HL-60/S4 treated with phorbol 12-myristate 13-acetate at 8.2 ng/mL for 4 days and 3 days (cell line): ENCODE measurements around the gene RRAGB.
"Not testable (repeated sequence)": the region's sequence is repeated elsewhere in the genome, so short reads cannot be mapped to it uniquely, and the experiment has no call there.

ENCODE experiments used
- in situ Hi-C: fragments of 300-500 bp; cut with MboI; formaldehyde crosslinking; loops from 2 replicates; pipeline ENCODE4 v1.15.0; 2022; ENCODE audit warnings: low sequenced_read_pairs

RRAGB gene, protein sequence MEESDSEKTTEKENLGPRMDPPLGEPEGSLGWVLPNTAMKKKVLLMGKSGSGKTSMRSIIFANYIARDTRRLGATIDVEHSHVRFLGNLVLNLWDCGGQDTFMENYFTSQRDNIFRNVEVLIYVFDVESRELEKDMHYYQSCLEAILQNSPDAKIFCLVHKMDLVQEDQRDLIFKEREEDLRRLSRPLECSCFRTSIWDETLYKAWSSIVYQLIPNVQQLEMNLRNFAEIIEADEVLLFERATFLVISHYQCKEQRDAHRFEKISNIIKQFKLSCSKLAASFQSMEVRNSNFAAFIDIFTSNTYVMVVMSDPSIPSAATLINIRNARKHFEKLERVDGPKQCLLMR

DNA sequence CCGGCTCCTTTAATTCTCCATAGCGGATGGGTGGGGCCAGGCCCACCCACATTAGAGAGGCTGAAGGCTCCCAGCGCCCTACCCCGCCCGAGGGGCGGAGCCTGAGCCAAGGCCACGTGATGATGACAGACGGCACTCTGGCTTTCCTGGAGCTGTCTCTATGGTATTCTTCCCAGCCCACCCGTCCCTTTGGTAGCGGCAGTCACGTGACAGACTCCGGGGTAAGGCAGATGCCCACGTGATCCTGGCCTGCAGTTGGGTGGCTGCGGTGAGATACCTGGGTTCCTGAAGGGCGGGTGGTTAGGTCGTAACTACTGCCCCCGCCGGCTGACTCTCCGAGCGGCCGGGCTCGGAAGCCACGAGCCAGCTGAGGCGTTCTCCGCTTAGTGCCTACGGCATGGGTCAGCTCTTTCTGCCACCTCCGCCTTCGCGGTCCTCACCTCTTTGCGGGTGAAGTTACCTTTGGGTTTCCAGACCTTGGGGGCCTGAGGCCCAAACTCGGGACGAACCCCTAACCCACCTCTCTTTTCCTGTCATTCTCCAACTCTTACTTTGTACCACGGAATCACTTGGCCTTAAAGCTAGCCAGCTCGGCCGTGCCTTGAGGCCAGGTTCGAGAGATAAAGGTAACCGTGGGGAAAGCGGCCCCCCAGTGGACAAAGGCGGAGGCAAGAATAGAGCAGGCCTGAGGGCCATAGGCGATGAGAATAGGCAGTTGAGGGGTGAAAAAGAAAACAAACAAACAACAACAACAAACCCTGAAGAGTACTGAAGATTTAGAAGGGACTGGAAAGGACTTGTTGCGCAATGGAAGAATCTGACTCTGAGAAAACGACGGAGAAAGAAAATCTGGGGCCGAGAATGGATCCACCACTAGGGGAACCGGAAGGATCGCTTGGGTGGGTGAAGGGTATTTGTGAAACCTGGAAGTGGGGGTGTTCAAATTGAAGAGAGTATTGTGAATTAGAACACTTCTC, at the start of gene RRAGB:
RRAGB (plus strand) TSS at position 229 of the 977 bp plus-strand sequence; CDS start at position 808, 579 bp downstream.
- in situ Hi-C loops = no loop called here

GRCh38 chrX:55668084-55668483, 49.5 kb upstream of the RRAGB start:
- in situ Hi-C loops = no loop called here

DNA sequence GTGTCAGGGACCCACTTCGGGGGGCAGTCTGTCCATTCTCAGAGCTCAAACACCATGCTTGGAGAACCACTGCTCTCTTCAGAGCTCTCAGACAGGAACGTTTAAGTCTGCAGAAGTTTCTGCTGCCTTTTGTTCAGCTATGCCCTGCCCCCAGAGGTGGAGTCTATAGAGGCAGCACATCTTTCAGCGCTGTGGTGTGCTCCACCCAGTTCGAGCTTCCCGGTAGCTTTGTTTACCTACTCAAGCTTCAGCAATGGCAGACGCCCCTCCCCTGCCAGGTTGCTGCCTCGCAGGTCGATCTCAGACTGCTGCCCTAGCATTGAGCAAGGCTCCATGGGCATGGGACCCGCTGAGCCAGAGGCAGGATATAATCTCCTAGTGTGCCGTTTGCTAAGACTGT, 29.0 kb upstream of the RRAGB start:
- in situ Hi-C loops = not testable (repeated sequence)

DNA sequence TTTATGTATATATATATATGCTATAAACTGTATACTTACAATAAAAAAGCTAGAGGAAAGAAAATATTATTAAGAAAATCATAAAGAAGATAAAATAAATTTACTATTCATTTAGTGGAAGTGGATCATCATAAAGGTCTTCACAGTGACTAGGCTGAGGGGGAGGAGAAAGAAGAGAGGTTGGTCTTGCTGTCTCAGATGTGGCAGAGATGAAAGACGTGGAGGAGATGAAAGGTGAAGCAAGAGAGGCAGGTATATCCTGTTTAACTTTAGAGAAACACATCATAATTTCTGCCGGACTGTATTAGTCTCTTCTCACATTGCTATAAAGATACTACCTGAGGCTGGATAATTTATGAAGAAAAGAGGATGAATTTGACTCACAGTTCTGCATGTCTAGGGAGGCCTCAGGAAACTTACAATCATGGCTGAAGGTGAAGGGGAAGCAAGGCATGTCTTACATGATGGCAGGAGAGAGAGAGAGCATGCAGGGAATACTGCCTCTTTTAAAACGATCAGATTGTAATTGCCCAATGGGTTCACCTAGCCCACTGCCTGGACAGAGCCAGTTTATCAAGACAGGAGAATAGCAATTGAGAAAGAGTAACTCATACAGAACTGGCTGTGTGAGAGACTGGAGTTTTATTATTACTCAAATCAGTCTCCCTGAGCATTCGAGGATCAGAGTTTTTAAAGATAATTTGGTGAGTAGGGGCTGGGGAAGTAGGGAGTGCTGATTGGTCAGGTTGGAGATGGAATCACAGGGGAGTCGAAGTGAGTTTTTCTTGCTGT, 22.1 kb upstream of the RRAGB start:
- in situ Hi-C loops = no loop called here

DNA sequence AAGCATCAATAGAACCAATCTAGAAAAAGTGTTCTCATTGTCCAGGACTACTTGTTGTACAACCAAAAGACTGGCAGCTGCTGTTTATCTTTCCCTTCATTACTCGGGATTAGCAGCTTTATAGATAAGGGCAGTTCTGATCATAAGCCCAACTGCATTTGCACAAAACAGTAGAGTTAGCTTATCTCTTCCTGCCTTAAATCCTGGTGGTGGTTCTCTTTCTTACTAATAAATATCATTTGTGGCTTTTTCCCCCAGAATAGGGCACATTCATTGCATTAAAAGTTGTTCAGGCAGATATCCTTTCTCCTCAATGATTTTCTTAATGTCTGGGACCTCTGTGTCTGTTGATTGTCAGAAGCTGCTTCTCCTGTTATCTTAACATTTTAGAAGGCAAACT, 20.2 kb upstream of the RRAGB start:
- in situ Hi-C loops = no loop called here

GRCh38 chrX:55702671-55703070, 14.9 kb upstream of the RRAGB start:
- in situ Hi-C loops = no loop called here

DNA sequence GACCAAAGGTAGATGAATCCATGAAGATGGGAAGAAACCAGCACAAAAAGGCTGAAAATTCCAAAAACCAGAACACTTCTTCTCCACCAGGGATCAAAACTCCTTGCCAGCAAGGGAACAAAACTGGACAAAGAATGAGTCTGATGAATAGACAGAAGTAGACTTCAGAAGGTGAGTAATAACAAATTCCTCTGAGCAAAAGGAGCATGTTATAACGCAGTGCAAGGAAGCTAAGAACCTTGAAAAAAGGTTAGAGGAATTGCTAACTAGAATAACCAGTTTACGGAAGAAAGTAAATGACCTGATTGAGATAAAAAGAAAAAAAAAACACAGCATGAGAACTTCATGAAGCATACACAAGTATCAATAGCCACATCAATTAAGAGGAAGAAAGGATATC, 14.1 kb upstream of the RRAGB start:
- in situ Hi-C loops = not testable (repeated sequence)

- in situ Hi-C loops = not testable (repeated sequence)
These were observed 12.5 kb upstream of the RRAGB start for GRCh38 chrX:55705066-55705465.

DNA sequence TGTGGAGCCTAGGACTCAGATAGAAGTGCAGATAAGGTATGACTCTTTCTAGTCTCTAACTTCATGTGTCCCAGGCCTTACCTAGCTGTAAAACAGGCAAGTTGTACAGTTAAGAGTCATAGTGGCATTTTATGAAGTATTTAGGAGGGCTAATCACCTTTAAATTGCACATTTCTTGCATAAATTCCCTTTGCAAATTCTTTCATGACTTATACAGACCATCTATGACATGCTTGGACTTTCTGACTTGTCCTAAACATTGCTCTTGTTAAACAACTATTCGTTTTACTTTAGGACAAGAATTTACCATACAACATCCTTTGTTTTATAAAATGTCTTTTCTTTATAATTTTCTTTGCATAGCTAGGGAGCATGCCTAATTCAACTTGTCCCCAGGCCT, 7.8 kb upstream of the RRAGB start:
- in situ Hi-C loops = no loop called here

- in situ Hi-C loops = no loop called here
These were observed 6.8 kb upstream of the RRAGB start for GRCh38 chrX:55710701-55711100.

- in situ Hi-C loops = no loop called here
These were observed 3.9 kb upstream of the RRAGB start for GRCh38 chrX:55713631-55714030.

DNA sequence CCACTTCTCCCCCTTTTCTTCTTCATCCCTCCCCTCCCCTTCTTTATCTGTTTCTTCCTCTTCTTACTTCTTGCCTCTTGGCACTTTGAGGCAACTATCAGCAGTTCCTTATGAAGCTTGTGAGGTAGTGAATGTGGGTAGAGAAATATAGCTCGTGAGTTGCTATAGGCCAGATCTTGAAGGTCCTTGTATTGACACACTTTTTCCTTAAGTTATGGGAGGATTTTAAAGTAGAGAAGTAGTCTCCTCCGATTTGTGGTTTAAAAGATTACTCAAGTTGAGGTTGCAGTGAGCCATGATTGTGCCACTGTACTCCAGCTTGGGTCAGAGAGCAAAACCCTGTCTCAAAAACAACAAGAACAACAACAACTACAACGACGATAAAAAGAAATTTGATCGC, 3.4 kb upstream of the RRAGB start:
- in situ Hi-C loops = no loop called here

DNA sequence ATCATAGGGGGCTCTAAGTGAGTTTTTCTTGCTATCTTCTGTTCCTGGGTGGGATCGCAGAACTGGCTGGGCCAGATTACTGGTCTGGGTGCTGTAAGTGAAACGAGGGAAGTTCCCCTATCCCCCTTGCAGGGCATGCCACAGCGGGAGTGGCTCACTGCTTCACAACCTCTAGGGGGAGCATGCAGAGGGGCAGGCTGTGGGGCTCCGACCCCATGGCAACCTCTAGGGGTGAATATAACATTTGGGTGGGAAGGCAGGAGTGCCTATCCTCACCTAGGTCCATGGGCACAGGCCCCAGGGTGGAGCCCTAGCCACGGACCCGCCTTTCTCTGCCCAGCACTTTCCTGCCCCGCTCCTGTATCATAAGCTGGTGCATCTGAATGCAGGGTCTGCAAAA, 1.7 kb upstream of the RRAGB start:
- in situ Hi-C loops = no loop called here

DNA sequence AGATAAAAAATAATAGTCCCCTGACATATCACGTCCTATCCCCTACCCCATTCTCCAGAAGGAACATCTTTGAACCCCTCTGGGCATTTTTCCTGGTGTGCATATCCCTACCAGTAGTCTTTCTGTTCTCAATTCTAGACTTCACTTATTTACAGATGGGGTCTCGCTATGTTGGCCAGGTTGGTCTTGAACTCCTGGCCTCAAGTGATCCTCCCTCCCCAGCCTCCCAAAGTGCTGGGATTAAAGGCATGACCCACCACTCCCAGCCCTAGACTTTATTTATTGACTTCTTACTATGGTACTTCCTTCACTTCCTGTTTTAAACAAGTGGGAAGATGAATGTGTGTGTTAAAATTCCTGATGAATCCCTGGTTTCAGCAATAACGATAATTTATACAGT, 612 bp upstream of the RRAGB start:
- in situ Hi-C loops = no loop called here

GRCh38 chrX:55731826-55732225, 14.3 kb downstream of the RRAGB start:
- in situ Hi-C loops = no loop called here

DNA sequence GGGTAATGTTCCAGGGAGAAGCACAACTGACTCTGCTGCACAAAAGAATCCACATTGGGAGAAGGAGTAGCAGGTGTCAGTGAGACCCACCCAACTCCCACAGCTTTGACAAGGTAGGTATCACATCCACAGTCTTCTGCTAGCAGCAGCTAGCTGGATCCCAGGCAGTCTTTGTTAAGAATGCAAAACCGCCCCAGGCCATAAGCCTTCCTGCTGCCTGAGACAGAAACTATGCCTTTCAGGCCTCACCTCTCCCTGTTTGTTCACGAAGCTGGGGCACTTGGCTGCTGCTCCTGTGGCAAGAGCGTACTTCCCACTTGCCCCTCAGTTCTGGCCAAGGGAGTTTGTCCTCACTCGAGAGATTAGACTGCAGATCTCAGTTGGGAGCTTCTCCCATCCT, 21.4 kb downstream of the RRAGB start:
- in situ Hi-C loops = no loop called here

- in situ Hi-C loops = no loop called here
These were observed 25.1 kb downstream of the RRAGB start for GRCh38 chrX:55742649-55743048.

- in situ Hi-C loops = not testable (repeated sequence)
These were observed 30.9 kb downstream of the RRAGB start for GRCh38 chrX:55748463-55748862.

- in situ Hi-C loops = no loop called here
These were observed 32.7 kb downstream of the RRAGB start for GRCh38 chrX:55750256-55750655.

- in situ Hi-C loops = no loop called here
These were observed 37.3 kb downstream of the RRAGB start for GRCh38 chrX:55754861-55755294.

DNA sequence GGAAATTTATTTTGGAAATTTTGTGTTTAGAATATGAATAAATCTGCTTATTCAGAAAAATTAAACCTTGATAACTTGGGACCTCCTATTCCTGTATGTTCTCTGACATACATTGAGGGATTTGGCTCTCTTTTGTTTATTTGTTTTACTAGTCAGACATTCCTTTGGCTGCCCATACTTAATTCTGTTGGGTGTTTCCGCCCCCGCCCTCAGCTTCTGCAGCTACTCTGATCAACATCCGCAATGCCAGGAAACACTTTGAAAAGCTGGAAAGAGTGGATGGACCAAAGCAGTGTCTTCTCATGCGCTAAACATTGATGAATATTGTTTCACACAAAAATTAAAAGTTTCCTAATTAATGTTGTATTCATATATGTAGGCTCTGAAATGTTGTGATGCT, 40.5 kb downstream of the RRAGB start:
- in situ Hi-C loops = no loop called here
